HG03565 (cell line): ENCODE data around the gene ZNF117.
A peak's percentile ranks its signal among the peaks of the same experiment; 100 is the strongest.
"Not testable (repeated sequence)": the region's sequence is repeated elsewhere in the genome, so short reads cannot be mapped to it uniquely, and the experiment has no call there.

ENCODE experiments used
- ATAC-seq: cut with Tn5 transposase; IDR thresholded peaks from one replicate; pipeline ENCODE4 v1.9.1; 2021; ENCODE audit warnings: mild to moderate bottlenecking, moderate library complexity; ENCODE audit not compliant: unreplicated experiment

ZNF117 gene

DNA sequence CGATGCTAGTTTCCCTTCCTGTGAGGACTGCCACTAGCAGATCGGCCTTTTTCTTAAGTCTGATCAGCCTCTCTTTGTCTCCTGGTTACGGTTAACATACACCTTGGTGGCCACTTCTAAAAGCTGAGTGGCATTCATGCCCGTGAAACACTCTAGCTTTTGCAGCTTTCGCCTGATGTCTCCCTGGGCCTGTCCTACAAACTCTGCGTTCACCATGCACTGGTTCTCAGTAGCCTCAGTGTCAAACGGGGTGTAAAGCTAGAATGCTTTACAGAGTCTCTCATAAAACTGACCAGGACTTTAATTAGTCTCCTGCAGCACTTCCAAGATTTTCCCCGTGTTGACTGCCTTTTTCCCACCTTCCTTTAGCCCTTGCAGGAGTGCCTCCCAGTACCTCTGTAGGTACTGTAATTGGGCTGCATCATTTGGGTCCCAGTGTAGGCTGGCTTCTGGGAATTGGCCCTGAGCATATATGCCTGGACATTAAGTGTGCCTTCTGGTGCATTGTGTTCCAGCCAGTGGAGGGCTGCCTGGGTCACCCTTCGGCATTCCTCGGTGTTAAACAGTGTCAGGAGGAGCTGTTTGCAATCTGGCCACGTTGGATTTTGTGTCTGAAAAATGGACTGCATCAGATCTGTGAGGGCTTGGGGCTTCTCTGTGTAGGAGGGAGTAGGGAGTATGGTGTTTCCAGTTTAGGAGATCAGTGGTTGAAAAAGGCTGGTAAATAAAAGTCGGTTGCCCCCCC is 6.5 kb upstream of the ZNF117 start:
- no peak for ATAC-seq

GRCh38 chr7:64996305-64996704 is 5.5 kb upstream of the ZNF117 start:
- ATAC-seq: no peak

- ATAC-seq: no peak
These were observed 3.1 kb upstream of the ZNF117 start for GRCh38 chr7:64993901-64994300.

- no peak for ATAC-seq
These were observed 2.1 kb upstream of the ZNF117 start for GRCh38 chr7:64992971-64993370.

DNA sequence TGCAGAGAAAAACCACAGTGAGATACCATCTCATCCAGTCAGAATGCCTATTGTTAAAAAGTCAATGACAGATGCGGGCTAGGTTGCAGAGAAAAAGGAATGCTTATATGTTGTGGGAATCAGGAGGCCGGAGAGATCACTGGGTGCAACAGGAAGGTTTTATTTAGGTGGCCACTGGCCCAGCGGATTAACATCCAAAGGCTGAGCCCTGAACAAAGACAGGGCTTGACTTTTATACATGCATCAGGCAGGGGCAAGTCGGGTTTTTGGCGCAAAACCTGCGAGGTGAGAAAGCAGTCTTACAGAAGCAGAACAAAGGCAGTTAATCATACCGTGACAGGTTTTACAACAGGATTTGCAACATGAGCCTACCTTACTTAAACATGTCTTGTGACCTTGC is 620 bp downstream of the ZNF117 start:
- no peak for ATAC-seq

DNA sequence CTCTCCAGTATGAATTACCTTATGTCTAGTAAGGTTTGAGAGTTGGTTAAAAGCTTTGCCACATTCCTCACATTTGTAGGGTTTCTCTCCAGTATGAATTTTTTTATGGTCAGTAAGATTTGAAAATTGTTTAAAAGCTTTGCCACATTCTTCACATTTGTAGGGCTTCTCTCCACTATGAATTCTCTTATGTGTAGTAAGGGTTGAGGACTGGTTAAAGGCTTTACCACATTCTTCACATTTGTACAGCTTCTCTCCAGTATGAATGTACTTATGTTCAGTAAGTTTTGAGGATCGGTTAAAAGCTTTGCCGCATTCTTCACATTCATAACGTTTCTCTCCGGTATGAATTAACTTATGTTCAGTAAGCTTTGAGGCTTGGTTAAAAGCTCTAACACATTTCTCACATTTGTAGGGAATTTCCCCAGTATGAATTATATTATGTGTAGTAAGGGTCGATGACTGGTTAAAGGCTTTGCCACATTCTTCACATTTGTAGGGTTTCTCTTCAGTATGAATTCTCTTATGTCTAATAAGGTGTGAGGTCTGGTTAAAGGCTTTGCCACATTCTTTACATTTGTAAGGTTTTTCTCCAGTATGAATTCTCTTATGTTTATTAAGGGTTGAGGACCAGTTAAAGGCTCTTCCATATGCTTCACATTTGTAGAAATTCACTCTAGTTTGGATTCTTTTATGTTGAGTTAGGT is 12.2 kb downstream of the ZNF117 start:
- ATAC-seq: no peak

GRCh38 chr7:64965594-64965993 is 25.2 kb downstream of the ZNF117 start:
- no peak for ATAC-seq

GRCh38 chr7:64959072-64959747 is 31.6 kb downstream of the ZNF117 start:
- no peak for ATAC-seq

- ATAC-seq: peak; percentile 75
These were observed 39.5 kb downstream of the ZNF117 start for GRCh38 chr7:64951250-64951848.

DNA sequence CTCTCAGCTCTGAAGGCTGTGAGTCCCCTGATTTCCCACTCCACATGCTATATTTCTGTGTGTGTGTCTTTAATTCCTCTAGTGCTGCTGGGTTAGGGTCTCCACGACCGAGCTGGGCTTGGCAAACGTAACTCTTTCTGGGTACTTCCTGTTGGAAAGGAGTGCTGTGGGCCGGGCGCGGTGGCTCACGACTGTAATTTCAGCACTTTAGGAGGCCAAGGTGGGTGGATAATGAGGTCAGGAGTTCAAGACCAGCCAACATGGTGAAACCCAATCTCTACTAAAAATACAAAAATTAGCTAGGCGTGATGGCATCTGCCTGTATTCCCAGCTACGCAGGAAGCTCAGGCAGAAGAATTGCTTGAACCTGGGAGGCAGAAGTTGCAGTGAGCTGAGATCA is 40.2 kb downstream of the ZNF117 start:
- not testable (repeated sequence) for ATAC-seq

- not testable (repeated sequence) for ATAC-seq
These were observed 42.1 kb downstream of the ZNF117 start for GRCh38 chr7:64948774-64949173.

DNA sequence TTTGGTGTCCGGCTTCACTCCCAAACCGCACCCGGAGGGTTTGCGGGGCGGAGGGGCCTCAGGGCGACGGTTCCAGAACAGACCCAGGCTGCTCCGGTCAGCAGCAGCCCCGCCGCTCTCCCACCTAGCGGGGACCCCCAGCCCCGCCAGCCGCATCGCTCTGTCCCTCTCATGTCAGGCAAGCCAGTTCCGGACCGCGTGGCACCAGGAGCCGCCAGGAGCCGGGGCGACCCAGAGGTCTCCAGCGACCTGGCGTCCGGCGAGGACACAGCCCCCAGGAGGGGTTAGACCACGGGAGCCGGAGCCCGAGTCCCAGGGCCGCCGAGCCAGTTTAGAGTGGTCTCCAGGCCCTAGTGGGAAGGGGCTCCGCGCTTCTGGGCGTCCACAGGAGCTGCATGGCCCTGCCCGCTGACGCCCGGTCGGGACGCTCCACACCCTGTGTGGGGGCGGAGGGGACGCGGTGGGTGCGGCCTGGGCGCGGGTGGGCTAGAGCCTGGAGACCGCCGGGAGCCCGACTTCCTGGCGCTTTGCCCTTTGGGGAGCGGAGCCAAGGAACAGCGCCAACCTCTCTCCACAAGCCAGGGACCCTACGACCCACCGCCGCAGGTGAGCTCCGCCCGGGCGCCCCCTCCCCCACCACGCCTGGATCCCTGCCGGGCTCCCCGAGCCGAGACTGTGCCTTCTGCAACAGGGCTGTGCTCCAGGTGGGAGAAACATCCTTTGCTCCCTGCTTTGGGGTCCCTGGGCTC is 43.4 kb downstream of the ZNF117 start:
- ATAC-seq: no peak

- no peak for ATAC-seq
These were observed 44.1 kb downstream of the ZNF117 start for GRCh38 chr7:64946772-64947171.

GRCh38 chr7:64945503-64946175 is 45.2 kb downstream of the ZNF117 start:
- no peak for ATAC-seq

GRCh38 chr7:64944667-64945502 is 46.0 kb downstream of the ZNF117 start:
- not testable (repeated sequence) for ATAC-seq

DNA sequence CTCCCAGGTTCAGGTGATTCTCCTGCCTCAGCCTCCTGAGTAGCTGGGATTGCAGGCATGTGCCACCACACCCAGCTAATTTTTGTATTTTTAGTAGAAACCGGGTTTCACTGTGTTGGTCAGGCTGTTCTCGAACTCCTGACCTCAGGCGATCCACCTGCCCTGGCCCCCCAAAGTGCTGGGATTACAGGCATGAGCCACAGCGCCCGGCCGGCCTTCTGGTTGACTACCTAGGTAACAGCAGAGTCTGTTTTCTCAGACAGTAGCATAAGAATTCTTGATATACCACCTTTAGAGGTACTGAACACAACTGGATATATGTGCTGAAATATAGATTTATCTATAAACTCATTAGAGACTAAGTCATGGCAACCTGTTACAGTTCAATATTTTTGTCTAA is 50.8 kb downstream of the ZNF117 start:
- not testable (repeated sequence) for ATAC-seq

- ATAC-seq: no peak
These were observed 52.3 kb downstream of the ZNF117 start for GRCh38 chr7:64938540-64938939.

- no peak for ATAC-seq
These were observed 56.4 kb downstream of the ZNF117 start for GRCh38 chr7:64934478-64934877.
